Neuronal stem cell (in vitro differentiated cells): Measurements from ENCODE around the gene NAV2.

Experiments used
- DNase-seq: peaks from one replicate; pipeline ENCODE4 v3.0.0-alpha.2; 2013; ENCODE audit warnings: low spot score
- H2AFZ ChIP-seq: one replicate; pipeline ENCODE4 v1.6.1; 2013; ENCODE audit warnings: mild to moderate bottlenecking, low read length, inconsistent platforms
- H2AK5ac ChIP-seq: 2 replicates; pipeline ENCODE4 v1.6.1; 2013; ENCODE audit warnings: low read depth, mild to moderate bottlenecking, inconsistent platforms, low read length, moderate library complexity, mixed read lengths
- H2BK120ac ChIP-seq: 2 replicates; pipeline ENCODE4 v1.6.1; 2013; ENCODE audit warnings: low read depth, mild to moderate bottlenecking, inconsistent platforms, low read length, moderate library complexity, mixed read lengths
- H2BK12ac ChIP-seq: one replicate; pipeline ENCODE4 v1.6.1; 2013; ENCODE audit warnings: low read length, inconsistent platforms
- H2BK15ac ChIP-seq: 2 replicates; pipeline ENCODE4 v1.6.1; 2013; ENCODE audit warnings: mild to moderate bottlenecking, low read length, inconsistent platforms, mixed read lengths
- H2BK5ac ChIP-seq: one replicate; pipeline ENCODE4 v1.6.1; 2013; ENCODE audit warnings: inconsistent platforms, mild to moderate bottlenecking, low read length, moderate library complexity
- H3K14ac ChIP-seq: one replicate; pipeline ENCODE4 v1.6.1; 2013; ENCODE audit warnings: low read length, inconsistent platforms
- H3K18ac ChIP-seq: 2 replicates; pipeline ENCODE4 v1.6.1; 2013; ENCODE audit warnings: low read length, inconsistent platforms
- H3K23ac ChIP-seq: 2 replicates; pipeline ENCODE4 v1.6.1; 2013; ENCODE audit warnings: low read depth, mild to moderate bottlenecking, mixed read lengths, low read length, inconsistent platforms; ENCODE audit not compliant: poor library complexity
- H3K27ac ChIP-seq: replicated peaks from 3 replicates; pipeline ENCODE4 v1.5.1; 2013; ENCODE audit warnings: low read length, inconsistent platforms
- H3K27me3 ChIP-seq, 3 experiments: 2 replicates each; pipeline ENCODE4 v1.6.1; 2013; ENCODE audit warnings: low read length in 3 of 3, mild to moderate bottlenecking in 2 of 3, inconsistent platforms in 1 of 3, low read depth in 1 of 3, mixed read lengths in 1 of 3, moderate library complexity in 1 of 3; ENCODE audit not compliant: control insufficient read depth in 3 of 3, insufficient read depth in 3 of 3
- H3K36me3 ChIP-seq, 2 donors: replicated peaks in 1 of 2; 2 replicates each; pipeline ENCODE4 v1.6.1; 2013; ENCODE audit warnings: low read length in 2 of 2; ENCODE audit not compliant: control insufficient read depth in 2 of 2, insufficient read depth in 2 of 2
- H3K4ac ChIP-seq: 2 replicates; pipeline ENCODE4 v1.6.1; 2013; ENCODE audit warnings: inconsistent platforms, mild to moderate bottlenecking, low read length, moderate library complexity
- H3K4me1 ChIP-seq, 2 donors: 1 replicate in 1 of 2; 2 replicates in 1 of 2; pipeline ENCODE4 v1.6.1; 2013; ENCODE audit warnings: low read length in 2 of 2, low read depth in 1 of 2; ENCODE audit not compliant: control insufficient read depth in 2 of 2, insufficient read depth in 1 of 2
- H3K4me2 ChIP-seq: one replicate; pipeline ENCODE4 v1.6.1; 2013; ENCODE audit warnings: mild to moderate bottlenecking, low read length, inconsistent platforms; ENCODE audit not compliant: insufficient read depth, poor library complexity, severe bottlenecking
- H3K4me3 ChIP-seq, 2 donors: 2 replicates each; pipeline ENCODE4 v1.5.1; 2013; ENCODE audit warnings: low read length in 2 of 2, mild to moderate bottlenecking in 2 of 2, inconsistent platforms in 1 of 2, moderate library complexity in 1 of 2
- H3K79me1 ChIP-seq: one replicate; pipeline ENCODE4 v1.6.1; 2013; ENCODE audit warnings: low read depth, mild to moderate bottlenecking, inconsistent platforms, low read length, moderate library complexity
- H3K9ac ChIP-seq: one replicate; pipeline ENCODE4 v1.6.1; 2013; ENCODE audit warnings: mild to moderate bottlenecking, low read depth, low read length, inconsistent platforms; ENCODE audit not compliant: poor library complexity
- H3K9me3 ChIP-seq, 2 donors: replicated peaks in 1 of 2; 2 replicates each; pipeline versions ENCODE3 to v1.6.1; 2013; ENCODE audit warnings: low read length in 2 of 2, mild to moderate bottlenecking in 2 of 2, inconsistent platforms in 1 of 2, low read depth in 1 of 2, mixed read lengths in 1 of 2, moderate library complexity in 1 of 2; ENCODE audit not compliant: control insufficient read depth in 2 of 2, insufficient read depth in 1 of 2
- H4K8ac ChIP-seq: one replicate; pipeline ENCODE4 v1.6.1; 2013; ENCODE audit warnings: low read depth, mild to moderate bottlenecking, inconsistent platforms, low read length, moderate library complexity
- H4K91ac ChIP-seq: one replicate; pipeline ENCODE4 v1.6.1; 2013; ENCODE audit warnings: low read length, low read depth, mild to moderate bottlenecking, inconsistent platforms; ENCODE audit not compliant: poor library complexity
- WGBS, 2 donors: extraction: QIAGEN DNeasy Blood & Tissue Kit; methylation state at CpG; one replicate each; pipeline ENCODE4 v1.1.7; 2013; ENCODE audit warnings: missing lambda C conversion rate in 2 of 2, mixed read lengths in 1 of 2; ENCODE audit not compliant: insufficient read length in 2 of 2, insufficient replicate concordance in 1 of 2; ENCODE audit errors: extremely low coverage in 2 of 2; 5-methylcytosine and 5-hydroxymethylcytosine counted together

Gene NAV2

GRCh38 chr11:20051469-20052399 lies 339.1 kb downstream of the NAV2 start:
- no peaks in the 10 kb centered on the region for H3K9me3 ChIP-seq
- H2BK12ac ChIP-seq = no peak overlapping the region
- no peak overlapping the region for H4K8ac ChIP-seq
- no peak overlapping the region for H3K14ac ChIP-seq
- H3K23ac ChIP-seq = no peak overlapping the region
- peaks cover 1 to 76% of the 10 kb centered on the region in 2 donors for H3K36me3 ChIP-seq
- H3K4ac ChIP-seq = no peak overlapping the region
- H3K9ac ChIP-seq = no peak overlapping the region
- no peak overlapping the region for H4K91ac ChIP-seq
- no peak overlapping the region for H3K4me3 ChIP-seq
- no peak overlapping the region for H2BK15ac ChIP-seq
- H2BK5ac ChIP-seq = no peak overlapping the region
- peaks cover 10 to 17% of the 10 kb centered on the region in 2 donors for H3K4me1 ChIP-seq
- H2BK120ac ChIP-seq = no peak overlapping the region
- H3K18ac ChIP-seq = peak overlapping the region; percentile 24
- no peak overlapping the region for H3K4me2 ChIP-seq
- no peak for DNase-seq
- H3K27me3 ChIP-seq = no peaks in the 10 kb centered on the region
- H3K27ac ChIP-seq = no peak overlapping the region
- no peak overlapping the region for H2AK5ac ChIP-seq
- no peaks in the 10 kb centered on the region for H3K79me1 ChIP-seq
- no CpG with 5 or more reads among the region's 5 CpGs for WGBS, 2 donors
- no peak overlapping the region for H2AFZ ChIP-seq

GRCh38 chr11:20053572-20053971 lies 340.9 kb downstream of the NAV2 start:
- no peaks in the 10 kb centered on the region for H3K9me3 ChIP-seq
- no peak overlapping the region for H4K8ac ChIP-seq
- H2AFZ ChIP-seq = no peak overlapping the region
- no peak overlapping the region for H3K27ac ChIP-seq
- no peak overlapping the region for H2BK120ac ChIP-seq
- peaks cover 10 to 17% of the 10 kb centered on the region in 2 donors for H3K4me1 ChIP-seq
- no peak overlapping the region for H3K4me3 ChIP-seq
- H3K27me3 ChIP-seq = no peaks in the 10 kb centered on the region
- no peak overlapping the region for H2BK12ac ChIP-seq
- H3K79me1 ChIP-seq = no peaks in the 10 kb centered on the region
- H3K18ac ChIP-seq = no peak overlapping the region
- H3K36me3 ChIP-seq = peaks cover 1 to 82% of the 10 kb centered on the region in 2 donors
- no peak overlapping the region for H2AK5ac ChIP-seq
- H3K4ac ChIP-seq = no peak overlapping the region
- H3K14ac ChIP-seq = no peak overlapping the region
- H3K23ac ChIP-seq = no peak overlapping the region
- no peak overlapping the region for H3K9ac ChIP-seq
- H2BK5ac ChIP-seq = no peak overlapping the region
- no peak for DNase-seq
- no peak overlapping the region for H2BK15ac ChIP-seq
- no CpG with 5 or more reads among the region's 4 CpGs for WGBS, 2 donors
- no peak overlapping the region for H4K91ac ChIP-seq
- H3K4me2 ChIP-seq = no peak overlapping the region

- Histone ChIP-seq H2BK120ac (no peak overlapping the region), H4K91ac (no peak overlapping the region), H3K14ac (no peak overlapping the region), H2BK15ac (no peak overlapping the region), H3K9ac (no peak overlapping the region), H2AFZ (no peak overlapping the region), H2BK5ac (no peak overlapping the region), H3K4ac (no peak overlapping the region), H3K36me3 (peaks cover 1 to 82% of the 10 kb centered on the region in 2 donors), H3K18ac (no peak overlapping the region), H3K4me3 (no peak overlapping the region), H3K27me3 (no peaks in the 10 kb centered on the region), H2AK5ac (no peak overlapping the region), H4K8ac (no peak overlapping the region), H2BK12ac (no peak overlapping the region), H3K79me1 (no peaks in the 10 kb centered on the region), H3K9me3 (no peaks in the 10 kb centered on the region), H3K4me2 (no peak overlapping the region), H3K23ac (no peak overlapping the region), H3K27ac (no peak overlapping the region), H3K4me1 (peaks cover 10 to 17% of the 10 kb centered on the region in 2 donors)
- WGBS, 2 donors = no CpG with 5 or more reads among the region's 1 CpG
- no peak for DNase-seq
Observed at GRCh38 chr11:20054584-20054983, 341.9 kb downstream of the NAV2 start.

- H4K91ac ChIP-seq = no peak overlapping the region
- H3K4me3 ChIP-seq = no peak overlapping the region
- no peak overlapping the region for H2BK120ac ChIP-seq
- H2BK12ac ChIP-seq = no peak overlapping the region
- H2BK15ac ChIP-seq = no peak overlapping the region
- no peak overlapping the region for H3K27ac ChIP-seq
- no peak overlapping the region for H3K4ac ChIP-seq
- no peak overlapping the region for H3K14ac ChIP-seq
- H3K18ac ChIP-seq = no peak overlapping the region
- no peak overlapping the region for H3K9ac ChIP-seq
- H3K36me3 ChIP-seq = peaks cover 1 to 85% of the 10 kb centered on the region in 2 donors
- H3K23ac ChIP-seq = no peak overlapping the region
- DNase-seq = no peak
- H3K4me1 ChIP-seq = peaks cover 3 to 10% of the 10 kb centered on the region in 2 donors
- H2BK5ac ChIP-seq = no peak overlapping the region
- H3K27me3 ChIP-seq = no peaks in the 10 kb centered on the region
- H4K8ac ChIP-seq = no peak overlapping the region
- H3K4me2 ChIP-seq = no peak overlapping the region
- H2AK5ac ChIP-seq = no peak overlapping the region
- no CpG with 5 or more reads among the region's 2 CpGs for WGBS, 2 donors
- no peaks in the 10 kb centered on the region for H3K79me1 ChIP-seq
- no peaks in the 10 kb centered on the region for H3K9me3 ChIP-seq
- no peak overlapping the region for H2AFZ ChIP-seq
Observed at GRCh38 chr11:20055312-20055711, 342.7 kb downstream of the NAV2 start.
